DMS53 treated with DMSO at 0.1 percent for 48 hours (cell line): Measurements from ENCODE around the gene TMSB10.

Experiments used
- DNase-seq: peaks from one replicate; lab custom pipeline; 2025; ENCODE audit not compliant: unreplicated experiment; lab: John Stamatoyannopoulos, UW

TMSB10 gene

DNA sequence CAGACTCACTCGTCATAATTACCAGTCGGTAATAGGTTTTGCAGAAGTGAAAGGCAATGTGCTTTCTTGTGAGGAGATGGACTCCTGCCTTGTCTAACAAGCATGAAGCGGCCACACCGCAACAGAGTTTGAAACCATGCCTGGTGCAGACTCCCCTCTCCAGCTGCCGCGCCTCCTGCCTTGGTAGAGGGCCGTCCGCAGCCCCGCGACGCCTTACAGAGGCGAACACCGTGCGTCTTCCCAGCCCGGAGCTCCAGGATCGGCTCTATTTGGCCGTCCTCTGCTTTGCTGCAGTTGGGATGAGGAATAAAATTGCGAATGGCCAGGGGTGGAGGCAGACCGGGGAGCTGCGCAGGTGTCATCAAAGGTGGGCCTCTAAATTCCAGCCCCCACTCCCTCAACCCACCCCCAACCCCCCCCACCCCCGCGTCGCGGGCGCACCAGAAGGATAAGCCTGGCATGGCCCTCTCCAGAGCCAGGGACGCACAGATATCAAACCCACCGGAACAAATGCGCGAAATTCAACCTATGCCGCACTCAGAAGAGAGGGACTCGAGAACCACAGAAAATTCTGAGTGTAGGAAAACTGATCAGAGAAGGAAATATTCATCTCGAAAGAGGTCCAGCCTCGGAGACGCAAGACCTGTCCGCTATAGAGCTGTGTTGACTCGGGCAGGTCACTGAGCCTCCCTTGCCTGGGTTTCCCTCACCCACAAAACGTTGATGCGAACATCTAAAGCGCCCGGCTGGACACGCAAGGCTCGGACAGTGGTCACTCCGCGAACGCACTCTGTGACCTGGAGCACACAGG is 25.7 kb upstream of the TMSB10 start:
- DNase-seq = no peak

DNA sequence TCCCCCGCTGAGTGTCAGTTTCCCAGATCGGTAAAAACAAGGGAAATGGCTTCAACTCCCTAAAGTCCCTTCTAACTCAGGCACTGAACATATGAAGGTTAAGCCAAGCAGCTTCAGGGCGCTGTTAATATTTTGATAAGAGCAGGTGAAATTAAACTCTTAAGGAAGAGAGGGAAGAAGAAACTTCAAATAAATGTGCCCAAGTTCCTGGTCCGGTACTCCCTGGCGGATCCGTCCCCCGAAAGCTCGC is 25.1 kb upstream of the TMSB10 start:
- DNase-seq = peak; percentile 44

DNA sequence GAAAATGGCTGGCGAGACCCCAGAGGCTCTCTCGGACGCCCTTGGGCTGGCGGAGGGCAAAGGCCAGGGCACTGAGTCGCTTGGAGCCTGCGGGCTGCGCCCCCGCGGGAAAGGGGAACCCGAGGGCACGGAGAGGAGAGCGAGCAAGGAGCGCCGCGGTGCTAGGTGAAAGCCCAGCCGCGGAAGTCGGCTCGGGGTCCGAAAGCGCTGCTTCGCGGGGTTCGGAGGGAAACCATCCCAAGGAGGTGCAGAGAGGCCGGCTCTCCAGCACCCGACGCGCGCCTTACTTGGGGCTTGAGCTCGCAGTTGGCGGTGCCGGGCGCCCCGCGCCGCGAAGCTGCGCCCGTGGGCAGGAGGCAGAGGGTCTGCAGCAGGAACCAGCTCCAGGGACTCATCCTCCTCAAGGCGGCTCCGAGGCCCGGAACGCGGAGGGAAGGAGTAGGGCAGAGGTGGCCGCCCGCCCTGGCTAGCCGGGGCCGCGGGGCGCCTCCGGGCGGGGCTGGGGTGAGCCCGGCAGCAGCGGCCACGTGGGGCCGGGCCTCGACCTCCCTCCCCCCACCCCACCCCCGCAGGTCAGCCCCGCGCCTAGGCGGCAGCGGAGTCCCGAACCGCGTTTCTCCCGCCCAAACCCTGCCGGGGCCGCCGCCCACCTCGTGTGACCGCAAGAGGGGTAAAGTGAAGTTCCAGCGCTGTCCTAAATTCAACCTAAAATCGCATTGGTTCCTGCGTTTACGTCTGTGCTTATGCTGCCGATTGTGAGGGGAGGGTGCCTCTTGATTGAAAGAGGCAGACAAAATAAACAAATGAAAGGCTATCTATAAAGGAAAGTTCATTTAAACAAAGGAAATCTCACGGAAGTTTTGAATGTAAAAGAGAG is 24.6 kb upstream of the TMSB10 start, which contains the start of gene TRABD2A:
Gene TRABD2A, minus strand, starts transcription at position 440 of the 877 bp plus-strand sequence. Its CDS starts 45 bp downstream, at position 395.
- DNase-seq = no peak

DNA sequence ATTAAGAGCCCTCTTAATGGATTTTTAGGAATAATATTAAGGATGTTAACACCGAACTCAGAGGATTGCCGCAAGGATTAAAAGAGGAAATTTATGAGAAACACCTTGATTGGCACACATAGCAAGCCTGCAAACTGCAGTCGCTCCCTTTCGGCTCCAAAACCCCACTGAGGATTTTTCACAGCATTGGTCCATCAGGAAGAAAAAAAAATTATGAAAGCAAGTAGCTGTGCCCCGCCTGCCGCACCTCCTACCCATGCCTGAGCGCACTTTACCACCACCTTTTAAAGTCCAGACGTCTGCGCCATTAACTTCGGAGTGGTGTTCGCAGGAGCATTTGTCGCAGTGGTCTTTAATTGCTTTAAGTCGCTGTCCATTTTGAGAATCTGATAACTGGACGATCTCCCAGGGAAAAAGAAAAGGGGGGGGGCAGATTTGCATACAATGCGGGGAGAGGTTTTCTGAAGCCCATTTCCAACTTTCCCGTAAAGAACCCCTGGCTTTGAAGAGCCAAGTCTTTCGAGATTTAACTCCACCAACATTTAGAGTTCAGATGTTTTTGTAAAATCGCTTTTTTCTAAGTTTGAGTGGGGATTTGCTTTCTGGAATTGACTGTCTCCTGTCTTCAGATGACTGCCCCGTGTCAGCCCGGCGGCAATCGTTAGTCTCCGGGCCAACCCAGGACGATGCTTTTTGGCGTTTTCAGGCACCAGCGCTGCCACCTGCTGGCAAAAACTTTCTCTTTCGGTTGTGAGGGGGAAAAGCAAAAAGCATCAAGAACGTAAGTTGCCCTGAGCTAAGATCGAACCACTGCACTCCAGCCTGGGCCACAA is 23.7 kb upstream of the TMSB10 start:
- DNase-seq = peak; percentile 87

DNA sequence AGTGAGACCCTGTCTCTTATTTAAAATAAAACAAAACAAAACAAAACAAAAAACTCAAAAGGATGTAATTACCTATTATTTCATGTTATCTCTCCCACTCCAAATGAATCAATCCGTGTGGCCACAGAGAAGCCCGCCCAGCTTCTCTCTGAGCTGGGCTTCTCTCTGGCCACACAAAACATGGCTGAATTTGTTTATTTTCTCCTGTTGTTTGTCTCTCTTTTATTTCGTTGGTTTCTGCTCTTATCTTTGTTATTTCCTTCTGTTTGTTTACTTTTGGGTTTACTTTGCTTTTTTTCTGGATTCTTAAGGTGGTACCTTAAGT is 23.1 kb upstream of the TMSB10 start:
- DNase-seq = no peak

DNA sequence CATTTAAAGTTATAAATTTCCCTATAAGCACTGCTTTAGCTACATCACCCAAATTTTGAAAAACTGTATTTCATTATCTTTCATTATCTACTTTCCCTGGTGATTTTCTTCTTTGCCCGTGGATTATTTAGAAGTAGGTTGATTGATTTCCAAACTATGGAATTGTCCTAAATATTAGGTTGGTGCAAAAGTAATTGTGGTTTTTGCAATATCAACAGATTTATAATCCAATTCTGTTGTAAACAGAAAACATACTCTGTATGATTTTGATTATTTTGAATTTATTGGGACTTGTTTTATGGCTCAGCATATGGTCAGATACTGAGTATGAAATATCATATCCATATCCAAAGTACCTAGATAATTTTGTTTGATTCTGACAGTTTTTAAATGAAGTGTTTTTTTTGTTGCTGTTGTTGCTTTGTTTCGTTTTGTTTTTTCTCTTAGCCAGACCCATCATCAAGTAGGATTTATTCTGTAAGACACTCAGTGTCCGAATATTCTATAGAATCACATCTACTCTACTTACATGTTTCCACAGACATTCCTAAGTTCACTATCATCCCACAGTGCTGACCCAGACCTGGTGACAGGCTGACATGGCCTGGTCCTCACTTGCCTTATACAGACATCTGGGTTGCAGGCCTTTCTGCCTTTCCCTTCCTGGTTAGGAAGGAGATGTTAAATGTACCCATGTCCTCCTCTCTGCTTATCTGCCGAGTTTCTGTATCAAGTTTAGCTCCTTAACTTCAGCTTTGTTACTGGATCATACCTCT is 22.5 kb upstream of the TMSB10 start:
- DNase-seq = no peak

DNA sequence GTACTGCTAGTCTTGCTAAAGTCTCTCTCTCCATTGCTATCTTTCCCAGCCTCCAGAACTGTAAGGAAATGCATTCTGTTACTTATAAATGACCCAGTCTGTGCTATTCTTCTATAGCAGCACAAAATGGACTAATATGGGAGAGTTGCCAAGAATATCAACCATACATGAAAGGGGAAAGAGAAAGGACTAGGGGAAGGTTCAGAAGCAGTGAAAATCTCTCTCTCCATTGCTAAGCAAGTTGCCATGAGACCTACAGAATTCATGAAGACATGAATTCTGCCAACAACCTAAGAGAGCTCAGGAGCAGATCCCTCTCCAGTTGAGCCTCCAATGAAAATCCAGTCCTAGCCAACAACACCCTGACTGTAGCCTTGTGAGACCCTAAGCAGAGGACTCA is 21.0 kb upstream of the TMSB10 start:
- no peak for DNase-seq

DNA sequence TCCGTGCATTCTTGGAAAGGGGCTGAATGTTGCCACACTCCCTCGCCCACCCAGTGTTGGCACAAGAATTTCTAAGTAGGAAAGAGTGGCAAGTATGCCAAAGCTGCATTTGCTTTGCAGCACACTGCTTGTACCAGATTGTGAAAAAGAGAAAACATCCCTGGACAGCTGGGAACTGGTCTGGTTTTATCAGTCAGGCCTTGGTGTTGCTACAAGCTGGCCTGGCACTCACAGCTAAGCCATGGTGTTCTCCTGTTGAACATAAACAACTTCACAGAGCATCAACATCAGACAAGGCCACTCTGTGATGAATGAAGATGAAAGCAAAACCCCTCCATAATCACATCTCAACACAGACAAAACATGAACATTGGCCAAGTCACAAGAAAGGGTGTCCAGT is 20.3 kb upstream of the TMSB10 start:
- DNase-seq = no peak

DNA sequence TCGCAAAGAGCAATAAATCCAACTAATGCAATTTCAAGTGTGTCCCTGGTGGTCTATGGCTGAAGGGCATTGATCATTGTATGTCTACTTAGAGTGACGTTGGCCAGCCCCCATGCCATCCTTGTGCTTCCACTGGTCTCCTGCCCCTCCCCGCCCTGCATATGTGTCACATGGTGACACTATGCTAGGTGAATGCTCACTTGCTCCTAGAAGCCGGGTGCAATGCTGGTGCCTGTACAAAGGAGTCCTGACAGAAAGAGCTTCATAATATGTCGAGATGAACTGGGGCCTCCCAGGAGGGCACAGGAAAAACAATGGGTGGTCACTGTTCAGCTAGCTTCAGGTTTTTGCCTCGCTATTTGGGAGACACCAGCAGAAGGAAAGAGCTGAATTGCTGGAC is 18.7 kb upstream of the TMSB10 start:
- DNase-seq = no peak

DNA sequence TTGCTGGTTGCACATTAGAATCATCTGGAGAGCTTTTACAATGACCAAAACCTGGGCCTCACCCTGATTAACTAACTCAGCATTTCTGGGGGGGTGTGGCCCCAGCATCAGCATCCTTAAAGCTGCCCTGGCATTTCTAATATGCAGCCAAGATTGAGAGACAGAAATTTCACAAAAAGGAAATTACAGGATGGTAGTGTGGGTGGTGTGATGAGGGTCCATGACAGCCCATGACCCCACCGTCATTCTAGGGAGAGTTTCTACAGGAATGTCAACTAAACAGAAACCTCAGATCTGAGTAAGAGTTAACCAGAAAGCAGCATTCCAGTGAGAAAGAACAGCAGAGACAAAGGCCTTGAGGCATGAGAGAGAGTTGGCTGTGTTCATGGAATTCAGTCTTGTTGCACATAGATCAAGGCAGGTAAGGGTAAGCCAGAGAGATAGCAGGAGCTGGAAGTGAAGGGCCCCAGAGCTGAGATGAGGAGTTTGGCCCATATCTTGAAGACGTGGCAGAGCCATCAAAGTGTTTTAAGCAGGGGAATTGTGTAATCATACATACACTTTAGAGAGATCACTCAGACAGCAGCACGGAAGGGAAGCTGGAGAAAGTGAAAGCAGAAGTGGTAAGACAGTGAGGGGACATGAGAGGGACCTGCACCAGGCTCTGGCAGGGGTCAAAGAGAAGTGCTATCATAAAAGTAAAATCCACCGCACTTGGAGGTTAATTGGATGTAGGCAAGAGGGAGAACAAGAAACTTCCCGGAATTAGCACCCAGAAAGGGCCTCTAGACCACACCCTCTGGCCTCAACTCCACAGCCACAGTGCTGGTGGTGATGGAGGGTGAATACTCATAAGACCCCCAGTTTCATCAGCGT is 16.8 kb upstream of the TMSB10 start:
- no peak for DNase-seq

DNA sequence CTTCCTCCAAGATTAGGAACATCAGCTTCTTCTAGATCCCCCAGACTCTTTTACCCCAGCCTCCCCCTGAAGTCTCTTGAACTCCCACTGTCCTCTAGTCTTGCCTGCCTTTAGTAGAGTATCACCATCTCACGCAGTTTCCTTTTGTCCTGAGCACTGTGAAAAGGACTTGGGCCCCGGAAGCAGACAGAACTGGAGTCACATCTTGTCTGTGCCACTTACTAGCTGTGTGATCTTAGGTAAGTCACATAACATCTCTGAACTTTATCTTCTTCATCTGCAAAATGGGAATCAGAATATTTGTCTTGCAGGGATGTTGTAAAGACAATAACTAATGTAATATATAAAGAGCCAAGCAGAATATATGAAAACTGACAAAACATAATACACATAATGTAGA is 16.1 kb upstream of the TMSB10 start:
- no peak for DNase-seq

DNA sequence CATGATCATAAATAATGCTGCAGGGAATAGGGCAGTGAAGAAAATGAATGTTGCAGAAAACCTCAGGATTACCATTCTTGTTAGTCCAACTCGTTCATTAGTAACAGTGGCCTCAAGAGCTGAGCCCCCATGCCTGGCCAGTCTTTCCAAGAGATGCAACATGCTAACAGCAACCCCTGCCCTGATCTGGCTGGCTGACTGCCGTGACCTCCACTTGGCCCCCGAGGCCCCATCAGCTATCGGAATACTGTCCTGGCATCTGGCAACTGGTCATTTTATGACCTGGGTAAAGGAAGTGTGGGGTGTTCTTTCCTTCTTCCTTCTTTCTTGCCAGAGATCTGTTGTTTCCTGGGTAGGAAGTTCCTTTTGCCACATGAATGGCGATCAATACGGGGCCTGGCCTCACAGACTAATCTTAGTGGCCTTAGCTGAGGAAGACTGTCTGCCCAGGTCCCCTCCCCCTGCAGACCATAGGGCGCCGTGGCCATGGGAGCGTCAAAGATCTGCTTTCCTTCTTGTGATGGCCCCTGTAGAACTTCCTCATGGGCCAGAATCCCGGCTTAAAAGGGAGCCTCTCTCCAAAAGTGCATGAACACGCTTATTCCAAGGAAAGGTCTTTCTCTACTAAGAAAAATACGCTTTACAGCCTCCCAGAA is 14.0 kb upstream of the TMSB10 start:
- no peak for DNase-seq

DNA sequence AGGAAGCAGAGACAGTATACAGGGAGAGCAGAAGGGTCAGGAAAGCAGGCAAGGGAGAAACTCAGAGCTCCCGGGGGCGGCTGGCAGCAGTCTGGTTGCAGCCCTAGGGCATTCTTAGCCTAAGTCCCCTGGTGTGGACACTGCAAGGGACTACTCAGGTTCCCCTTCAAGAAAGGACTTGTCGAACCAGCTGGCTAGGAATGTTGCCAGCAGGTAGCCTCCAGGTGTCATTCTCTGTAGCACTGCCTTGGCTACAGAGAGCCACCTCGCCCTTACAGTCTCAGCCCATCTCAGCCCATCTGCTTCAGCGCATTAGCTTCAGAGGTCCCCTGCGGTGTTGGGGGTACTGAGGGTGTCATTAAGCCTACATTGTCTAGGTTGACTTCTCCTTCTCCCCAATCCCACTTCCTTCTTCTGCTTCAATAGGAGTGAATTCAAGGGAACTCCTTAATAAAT is 11.3 kb upstream of the TMSB10 start:
- DNase-seq = no peak

DNA sequence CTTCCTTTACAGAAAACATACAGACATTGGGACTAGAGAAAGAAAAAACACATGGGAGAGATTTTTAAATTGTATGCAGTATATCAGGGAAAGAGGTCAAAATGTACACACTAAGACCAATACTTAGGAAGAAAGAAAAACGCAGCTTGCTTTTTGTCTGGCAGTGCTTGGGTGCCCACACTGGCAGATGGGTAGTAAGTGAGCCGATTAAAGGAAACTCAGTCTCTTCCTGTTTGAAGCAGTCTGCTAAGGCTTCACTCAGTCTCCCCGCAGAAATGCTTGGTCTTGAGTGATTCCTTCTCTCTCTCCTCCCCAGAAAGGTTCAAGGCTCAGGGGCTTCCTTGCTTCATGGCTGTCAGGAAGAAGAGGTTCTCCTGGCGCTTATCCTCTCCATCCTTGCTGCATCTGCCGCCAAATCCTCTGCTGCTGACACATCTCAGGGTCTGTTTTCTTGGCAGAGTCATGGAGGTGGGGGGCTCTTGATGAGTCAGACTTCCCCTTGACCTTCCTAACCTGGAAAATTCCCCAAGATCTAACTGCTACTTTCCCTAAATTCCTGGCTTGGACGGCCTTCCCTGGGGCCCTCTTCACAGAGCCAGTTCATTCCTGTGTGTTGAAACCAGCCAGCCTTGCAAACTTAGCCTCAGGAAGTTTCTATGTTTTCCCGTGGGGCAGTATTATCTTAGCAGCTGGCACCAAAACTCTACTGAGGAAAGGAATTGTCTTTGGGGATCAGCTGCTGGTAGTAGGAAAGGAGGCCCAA is 10.5 kb upstream of the TMSB10 start:
- DNase-seq = no peak

DNA sequence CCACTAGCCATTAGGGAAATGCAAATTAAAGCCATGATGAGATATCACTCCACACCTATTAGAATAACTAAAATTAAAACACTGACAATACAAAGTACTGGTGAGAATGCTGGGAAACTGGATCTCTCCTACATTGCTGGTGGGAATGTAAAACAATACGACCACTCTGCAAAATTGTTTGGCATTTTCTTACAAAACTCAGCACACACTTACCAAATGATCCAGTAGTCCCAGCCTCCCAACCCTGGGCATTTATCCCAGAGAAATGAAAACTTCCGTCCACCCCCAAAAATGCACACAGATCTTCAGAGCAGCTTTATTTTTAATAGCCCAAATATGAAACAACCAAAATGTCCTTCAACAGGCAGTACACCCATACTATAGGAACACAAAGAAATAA is 8.9 kb upstream of the TMSB10 start:
- no peak for DNase-seq

DNA sequence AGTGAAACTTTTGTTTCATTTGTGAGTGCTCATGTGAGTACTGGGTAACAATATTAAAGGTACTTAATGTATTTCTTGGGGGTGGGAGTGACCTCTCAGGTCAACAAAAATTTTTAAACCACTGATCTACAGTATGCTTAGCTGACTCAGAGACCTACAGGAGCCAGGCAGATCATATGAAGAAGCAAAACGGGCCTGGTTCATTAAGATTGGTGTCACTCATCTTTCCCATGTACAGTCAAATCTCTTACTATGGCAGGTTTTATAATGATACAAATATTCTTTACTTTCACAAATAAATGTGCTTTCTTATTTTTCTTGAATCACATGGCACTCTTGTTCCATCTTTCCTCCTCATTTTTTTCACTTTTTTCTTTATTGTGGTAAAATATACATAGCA is 7.7 kb upstream of the TMSB10 start:
- DNase-seq = no peak

DNA sequence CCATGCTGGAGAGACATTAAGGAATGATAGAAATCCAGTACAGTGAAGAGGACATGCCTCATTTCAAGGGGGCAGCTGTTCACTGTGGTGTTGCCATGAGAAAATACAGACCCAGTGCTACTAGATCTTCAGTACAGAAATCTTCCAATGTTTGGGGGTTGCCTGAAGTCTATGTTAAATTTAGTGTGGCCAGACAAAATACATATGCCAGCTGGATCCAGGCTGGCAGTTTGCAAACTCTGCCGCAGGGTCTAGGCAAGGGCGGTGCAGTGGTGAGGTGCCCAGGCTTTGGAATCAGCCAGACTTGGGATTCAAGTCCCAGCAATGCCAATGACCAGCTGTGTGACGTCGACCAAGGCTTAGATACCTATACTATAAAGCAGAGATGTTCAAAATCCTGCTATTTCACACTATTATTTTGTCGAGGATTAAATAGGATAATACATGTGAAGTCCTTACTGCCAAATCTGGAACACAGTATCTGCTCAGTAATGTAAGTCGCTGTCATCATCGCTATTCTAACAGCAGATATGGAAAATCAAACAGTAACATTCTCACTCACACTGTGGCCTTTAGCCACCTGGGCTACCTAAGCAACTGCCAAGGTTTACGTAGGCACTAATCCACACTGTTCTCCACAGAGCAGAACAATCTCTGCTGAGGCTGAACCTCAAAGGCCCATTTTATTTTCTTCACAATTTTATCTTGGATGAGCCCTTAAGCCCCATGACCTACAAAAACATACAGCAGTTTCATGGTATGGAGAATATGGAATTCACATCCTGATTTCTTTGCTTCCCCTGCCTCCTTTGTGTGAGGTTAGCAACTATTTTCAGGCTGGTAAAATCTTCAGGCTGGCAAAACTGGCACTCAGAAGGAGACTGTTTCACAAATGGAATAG is 5.9 kb upstream of the TMSB10 start:
- no peak for DNase-seq

DNA sequence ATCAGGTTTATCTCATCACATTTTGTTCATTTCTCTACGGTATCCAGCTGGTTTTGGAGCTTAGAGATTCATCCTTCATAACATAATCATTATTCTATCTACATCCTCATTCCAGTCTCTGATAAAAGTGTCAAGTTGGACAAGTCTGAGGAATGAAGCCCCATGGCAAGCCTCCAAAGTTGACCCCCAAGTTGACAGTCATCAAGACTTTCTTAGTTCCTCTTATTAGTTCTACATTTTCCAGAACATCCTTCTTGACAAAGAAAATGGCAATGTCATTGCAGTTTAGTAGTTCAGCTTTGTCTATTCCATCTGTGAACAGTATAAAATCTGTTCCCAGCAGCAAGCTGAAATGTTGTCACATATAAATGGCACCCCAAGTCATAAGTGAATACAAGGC is 4.5 kb upstream of the TMSB10 start:
- no peak for DNase-seq
